Right atrium auricular region (tissue), 2 donors: ENCODE measurements around the gene RNF103. TPM values are rescaled to one million over a fixed set of nuclear protein-coding genes. Genes with fewer than 3 reads are reported as not detected.
A peak's percentile ranks its signal among the peaks of the same experiment; 100 is the strongest.
"Not testable (repeated sequence)": the region's sequence is repeated elsewhere in the genome, so short reads cannot be mapped to it uniquely, and the experiment has no call there.

Source experiments
- DNase-seq: peaks from one replicate; pipeline ENCODE4 v3.0.0-alpha.2; 2019; ENCODE audit warnings: low spot score
- H3K27ac ChIP-seq, 2 donors: fragments of 200-600 bp; sonication (generic); 1 replicate in 1 of 2; 2 replicates in 1 of 2; pipeline ENCODE4 v1.5.1; 2016 to 2019
- H3K27me3 ChIP-seq, 2 donors: fragments of 200-600 bp; sonication (generic); one replicate each; pipeline versions ENCODE4 v1.5.1 to v1.6.0; 2017 to 2019
- H3K36me3 ChIP-seq: fragments of 200-600 bp; sonication (generic); one replicate; pipeline ENCODE4 v1.5.1; 2016
- H3K4me1 ChIP-seq, 2 donors: fragments of 200-600 bp; sonication (generic); one replicate each; pipeline versions ENCODE4 v1.5.1 to v1.6.0; 2017 to 2019
- H3K4me3 ChIP-seq, 2 donors: fragments of 200-600 bp; sonication (generic); 1 replicate in 1 of 2; 2 replicates in 1 of 2; pipeline ENCODE4 v1.5.1; 2017 to 2019; ENCODE audit warnings: mild to moderate bottlenecking in 1 of 2, moderate library complexity in 1 of 2
- H3K9me3 ChIP-seq, 2 donors: fragments of 200-600 bp; sonication (generic); one replicate each; pipeline ENCODE4 v1.5.1; 2019
- total RNA-seq, 2 donors: library from RNA; depleted of rRNA; stranded (reverse); fragments of >200 nt; gene quantifications; one replicate each; pipeline ENCODE4 v1.1.0, GENCODE V29; 2016
- TF ChIP-seq, protein P1 (sequence below), 2 donors: fragments of 200-600 bp; sonication (generic); IDR thresholded peaks; one replicate each; pipeline ENCODE4 v1.5.1; 2019; ENCODE audit warnings: antibody characterized with exemption in 2 of 2

The RNF103 gene, protein sequence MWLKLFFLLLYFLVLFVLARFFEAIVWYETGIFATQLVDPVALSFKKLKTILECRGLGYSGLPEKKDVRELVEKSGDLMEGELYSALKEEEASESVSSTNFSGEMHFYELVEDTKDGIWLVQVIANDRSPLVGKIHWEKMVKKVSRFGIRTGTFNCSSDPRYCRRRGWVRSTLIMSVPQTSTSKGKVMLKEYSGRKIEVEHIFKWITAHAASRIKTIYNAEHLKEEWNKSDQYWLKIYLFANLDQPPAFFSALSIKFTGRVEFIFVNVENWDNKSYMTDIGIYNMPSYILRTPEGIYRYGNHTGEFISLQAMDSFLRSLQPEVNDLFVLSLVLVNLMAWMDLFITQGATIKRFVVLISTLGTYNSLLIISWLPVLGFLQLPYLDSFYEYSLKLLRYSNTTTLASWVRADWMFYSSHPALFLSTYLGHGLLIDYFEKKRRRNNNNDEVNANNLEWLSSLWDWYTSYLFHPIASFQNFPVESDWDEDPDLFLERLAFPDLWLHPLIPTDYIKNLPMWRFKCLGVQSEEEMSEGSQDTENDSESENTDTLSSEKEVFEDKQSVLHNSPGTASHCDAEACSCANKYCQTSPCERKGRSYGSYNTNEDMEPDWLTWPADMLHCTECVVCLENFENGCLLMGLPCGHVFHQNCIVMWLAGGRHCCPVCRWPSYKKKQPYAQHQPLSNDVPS
- 10 to 100 TPM; 45.3 to 61.6 TPM for total RNA-seq

- peaks cover 12% of the 10 kb centered on the region for H3K36me3 ChIP-seq
- peak; percentile 96 for DNase-seq
- TF ChIP-seq, protein P1, sequence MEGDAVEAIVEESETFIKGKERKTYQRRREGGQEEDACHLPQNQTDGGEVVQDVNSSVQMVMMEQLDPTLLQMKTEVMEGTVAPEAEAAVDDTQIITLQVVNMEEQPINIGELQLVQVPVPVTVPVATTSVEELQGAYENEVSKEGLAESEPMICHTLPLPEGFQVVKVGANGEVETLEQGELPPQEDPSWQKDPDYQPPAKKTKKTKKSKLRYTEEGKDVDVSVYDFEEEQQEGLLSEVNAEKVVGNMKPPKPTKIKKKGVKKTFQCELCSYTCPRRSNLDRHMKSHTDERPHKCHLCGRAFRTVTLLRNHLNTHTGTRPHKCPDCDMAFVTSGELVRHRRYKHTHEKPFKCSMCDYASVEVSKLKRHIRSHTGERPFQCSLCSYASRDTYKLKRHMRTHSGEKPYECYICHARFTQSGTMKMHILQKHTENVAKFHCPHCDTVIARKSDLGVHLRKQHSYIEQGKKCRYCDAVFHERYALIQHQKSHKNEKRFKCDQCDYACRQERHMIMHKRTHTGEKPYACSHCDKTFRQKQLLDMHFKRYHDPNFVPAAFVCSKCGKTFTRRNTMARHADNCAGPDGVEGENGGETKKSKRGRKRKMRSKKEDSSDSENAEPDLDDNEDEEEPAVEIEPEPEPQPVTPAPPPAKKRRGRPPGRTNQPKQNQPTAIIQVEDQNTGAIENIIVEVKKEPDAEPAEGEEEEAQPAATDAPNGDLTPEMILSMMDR (IDR thresholded peaks at IDR 0.05): no peak
- no peaks in the 10 kb centered on the region for H3K27me3 ChIP-seq
- H3K27ac ChIP-seq: peak within 1 kb of the TSS; percentile 97 to 98
- peaks cover 0 to 27% of the 10 kb centered on the region in 2 donors for H3K4me1 ChIP-seq
- no peaks in the 10 kb centered on the region for H3K9me3 ChIP-seq
- H3K4me3 ChIP-seq: peak within 1 kb of the TSS; percentile 86 to 87
These were observed at the start of gene RNF103 for GRCh38 chr2:86623494-86624266. TSS of gene RNF103 (minus strand) at chr2:86623865. CDS start at chr2:86622886, 979 bp downstream.

GRCh38 chr2:86673011-86673410 lies 49.3 kb upstream of the RNF103 start:
- H3K27ac ChIP-seq: peak overlapping the region in 1 of 2 donors; percentile 4

DNA sequence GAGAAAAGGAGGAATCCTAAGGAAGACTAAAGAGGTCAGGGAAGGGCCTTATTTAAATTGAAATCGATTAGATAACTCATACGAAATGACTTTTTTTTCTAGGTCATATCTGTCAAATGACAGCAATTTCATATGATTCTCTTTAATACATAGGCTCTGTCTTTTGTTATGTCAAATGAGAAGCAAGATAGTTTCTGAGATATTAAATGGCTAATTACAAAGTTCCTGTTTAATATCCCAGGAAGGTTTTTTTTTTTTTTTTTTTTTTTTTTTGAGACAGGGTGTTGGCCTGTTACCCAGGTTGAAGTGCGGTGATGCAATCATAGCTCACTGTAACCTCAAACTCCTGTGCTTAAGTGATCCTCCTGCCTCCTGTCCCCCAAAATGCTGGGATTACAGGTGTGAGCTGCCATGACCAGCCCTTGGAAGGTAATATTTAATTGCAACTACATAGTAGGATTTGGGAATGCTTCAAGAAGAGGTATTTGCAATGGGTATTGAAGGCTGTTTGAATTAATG lies 48.4 kb upstream of the RNF103 start:
- TF ChIP-seq, protein P1 (IDR thresholded peaks at IDR 0.05): no peak
- H3K27ac ChIP-seq: peak overlapping the region in 1 of 2 donors; percentile 34
- DNase-seq: no peak
- H3K27me3 ChIP-seq: no peaks in the 10 kb centered on the region
- H3K9me3 ChIP-seq: no peaks in the 10 kb centered on the region
- peaks cover 0 to 23% of the 10 kb centered on the region in 2 donors for H3K4me1 ChIP-seq
- H3K36me3 ChIP-seq: no peaks in the 10 kb centered on the region
- no peak overlapping the region for H3K4me3 ChIP-seq

More at GRCh38 chr2:86673011-86673410, 49.3 kb upstream of the RNF103 start:
- H3K9me3 ChIP-seq: no peaks in the 10 kb centered on the region
- DNase-seq: no peak
- no peak overlapping the region for H3K4me3 ChIP-seq
- TF ChIP-seq, protein P1 (IDR thresholded peaks at IDR 0.05): no peak
- H3K36me3 ChIP-seq: no peaks in the 10 kb centered on the region
- H3K27me3 ChIP-seq: no peaks in the 10 kb centered on the region
- peaks cover 0 to 23% of the 10 kb centered on the region in 2 donors for H3K4me1 ChIP-seq

DNA sequence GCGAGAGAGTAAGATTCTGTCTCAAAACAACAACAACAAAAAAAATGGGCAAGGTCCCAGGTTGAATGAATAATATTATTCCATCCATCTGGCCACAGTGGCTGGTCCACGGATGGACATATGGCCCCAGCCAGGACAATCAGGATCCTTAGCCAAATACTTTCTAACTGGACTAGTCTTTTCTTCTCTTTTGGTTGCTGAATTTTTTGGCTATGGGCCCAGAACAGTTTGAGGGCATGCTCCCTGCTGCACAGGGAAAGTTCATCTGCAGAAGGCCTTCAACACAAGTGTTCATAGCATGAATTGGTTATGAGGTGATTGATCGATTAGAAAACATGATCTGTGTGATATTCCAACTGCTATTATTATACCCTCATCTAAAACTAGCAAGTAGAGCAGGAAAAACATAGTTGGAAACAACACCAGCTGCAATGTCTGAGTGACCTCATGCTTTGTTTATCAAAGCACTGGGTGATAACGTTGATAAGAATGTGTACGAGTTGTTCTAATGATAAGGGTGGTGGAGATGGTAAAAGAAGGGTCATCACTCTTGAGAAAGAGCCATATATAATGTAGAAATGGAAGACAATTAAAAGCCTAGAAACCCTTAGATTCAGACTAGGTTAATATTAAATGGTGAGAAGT lies 47.8 kb upstream of the RNF103 start:
- Histone ChIP-seq H3K4me3 (no peak overlapping the region), H3K9me3 (no peaks in the 10 kb centered on the region), H3K27me3 (no peaks in the 10 kb centered on the region), H3K36me3 (no peaks in the 10 kb centered on the region), H3K27ac (peak overlapping the region; percentile 1 to 34), H3K4me1 (peaks cover 0 to 23% of the 10 kb centered on the region in 2 donors)
- DNase-seq: no peak
- TF ChIP-seq, protein P1 (IDR thresholded peaks at IDR 0.05): no peak

DNA sequence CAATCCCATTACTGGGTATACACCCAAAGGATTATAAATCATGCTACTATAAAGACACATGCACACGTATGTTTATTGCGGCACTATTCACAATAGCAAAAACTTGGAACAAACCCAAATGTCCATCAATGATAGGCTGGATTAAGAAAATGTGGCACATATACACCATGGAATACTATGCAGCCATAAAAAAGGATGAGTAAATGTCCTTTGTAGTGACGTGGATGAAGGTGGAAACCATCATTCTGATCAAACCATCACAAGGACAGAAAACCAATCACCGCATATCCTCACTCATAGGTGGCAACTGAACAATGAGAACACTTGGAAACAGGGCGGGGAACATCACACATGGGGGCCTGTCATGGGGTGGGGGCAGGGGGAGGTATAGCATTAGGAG lies 45.7 kb upstream of the RNF103 start:
- peaks cover 0 to 22% of the 10 kb centered on the region in 2 donors for H3K4me1 ChIP-seq
- not testable (repeated sequence) for H3K27me3 ChIP-seq, H3K4me3 ChIP-seq, H3K27ac ChIP-seq, DNase-seq, H3K9me3 ChIP-seq, H3K36me3 ChIP-seq
